ENCODE data around the gene AAGAB.

- TF ChIP-seq, protein P1, sequence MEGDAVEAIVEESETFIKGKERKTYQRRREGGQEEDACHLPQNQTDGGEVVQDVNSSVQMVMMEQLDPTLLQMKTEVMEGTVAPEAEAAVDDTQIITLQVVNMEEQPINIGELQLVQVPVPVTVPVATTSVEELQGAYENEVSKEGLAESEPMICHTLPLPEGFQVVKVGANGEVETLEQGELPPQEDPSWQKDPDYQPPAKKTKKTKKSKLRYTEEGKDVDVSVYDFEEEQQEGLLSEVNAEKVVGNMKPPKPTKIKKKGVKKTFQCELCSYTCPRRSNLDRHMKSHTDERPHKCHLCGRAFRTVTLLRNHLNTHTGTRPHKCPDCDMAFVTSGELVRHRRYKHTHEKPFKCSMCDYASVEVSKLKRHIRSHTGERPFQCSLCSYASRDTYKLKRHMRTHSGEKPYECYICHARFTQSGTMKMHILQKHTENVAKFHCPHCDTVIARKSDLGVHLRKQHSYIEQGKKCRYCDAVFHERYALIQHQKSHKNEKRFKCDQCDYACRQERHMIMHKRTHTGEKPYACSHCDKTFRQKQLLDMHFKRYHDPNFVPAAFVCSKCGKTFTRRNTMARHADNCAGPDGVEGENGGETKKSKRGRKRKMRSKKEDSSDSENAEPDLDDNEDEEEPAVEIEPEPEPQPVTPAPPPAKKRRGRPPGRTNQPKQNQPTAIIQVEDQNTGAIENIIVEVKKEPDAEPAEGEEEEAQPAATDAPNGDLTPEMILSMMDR (IDR thresholded peaks at IDR 0.05) = no peak
- no peak for TF ChIP-seq POLR2A (IDR thresholded peaks at IDR 0.05)
Observed at GRCh38 chr15:67212684-67213367, 41.6 kb downstream of the AAGAB start.
